GM19463 (cell line): Measurements from ENCODE around the gene KMO.
A peak's percentile ranks its signal among the peaks of the same experiment; 100 is the strongest.

ENCODE experiments used
- ATAC-seq: cut with Tn5 transposase; IDR thresholded peaks from one replicate; pipeline ENCODE4 v1.9.1; 2021; ENCODE audit warnings: mild to moderate bottlenecking, moderate library complexity; ENCODE audit not compliant: unreplicated experiment

KMO gene

GRCh38 chr1:241591736-241592135, 59.6 kb downstream of the KMO start:
- no peak for ATAC-seq

- peak; percentile 80 for ATAC-seq
Observed at GRCh38 chr1:241592273-241592958, 60.2 kb downstream of the KMO start.

- no peak for ATAC-seq
Observed at GRCh38 chr1:241593186-241593585, 61.0 kb downstream of the KMO start.

- ATAC-seq = no peak
Observed at GRCh38 chr1:241596633-241597032, 64.5 kb downstream of the KMO start.

- peak; percentile 26 for ATAC-seq
Observed at GRCh38 chr1:241598249-241598648, 66.1 kb downstream of the KMO start.

GRCh38 chr1:241600496-241600901, 68.3 kb downstream of the KMO start:
- peak; percentile 88 for ATAC-seq

GRCh38 chr1:241603731-241604245, 71.6 kb downstream of the KMO start:
- ATAC-seq = no peak

GRCh38 chr1:241605146-241605805, 73.1 kb downstream of the KMO start:
- ATAC-seq = no peak

GRCh38 chr1:241606544-241606943, 74.4 kb downstream of the KMO start:
- ATAC-seq = no peak

- no peak for ATAC-seq
Observed at GRCh38 chr1:241607497-241607896, 75.3 kb downstream of the KMO start.

GRCh38 chr1:241608379-241609033, 76.3 kb downstream of the KMO start:
- no peak for ATAC-seq

GRCh38 chr1:241610056-241610815, 78.1 kb downstream of the KMO start:
- no peak for ATAC-seq

- peak; percentile 81 for ATAC-seq
Observed at GRCh38 chr1:241611063-241611462, 78.9 kb downstream of the KMO start.

- no peak for ATAC-seq
Observed at GRCh38 chr1:241611736-241612135, 79.6 kb downstream of the KMO start.

GRCh38 chr1:241612533-241613477, 80.6 kb downstream of the KMO start:
- no peak for ATAC-seq

- ATAC-seq = no peak
Observed at GRCh38 chr1:241614144-241614543, 82.0 kb downstream of the KMO start.

- ATAC-seq = no peak
Observed at GRCh38 chr1:241614572-241614971, 82.4 kb downstream of the KMO start.

- ATAC-seq = no peak
Observed at GRCh38 chr1:241615043-241615974, 83.1 kb downstream of the KMO start.

GRCh38 chr1:241617426-241617825, 85.2 kb downstream of the KMO start:
- ATAC-seq = no peak
